GM18499 (cell line): ENCODE data around the gene KCNQ4.

Experiments used
- ATAC-seq: cut with Tn5 transposase; IDR thresholded peaks from one replicate; pipeline ENCODE4 v1.9.1; 2021; ENCODE audit warnings: moderate number of reproducible peaks; ENCODE audit not compliant: insufficient read depth, unreplicated experiment

KCNQ4 gene

GRCh38 chr1:40774266-40774998, 9.2 kb upstream of the KCNQ4 start:
- no peak for ATAC-seq

GRCh38 chr1:40776236-40777072, 7.1 kb upstream of the KCNQ4 start:
- no peak for ATAC-seq

GRCh38 chr1:40777224-40777970, 6.2 kb upstream of the KCNQ4 start:
- no peak for ATAC-seq

GRCh38 chr1:40780678-40781607, 2.6 kb upstream of the KCNQ4 start:
- ATAC-seq: no peak

- ATAC-seq: no peak
Measured at GRCh38 chr1:40781608-40781971, 2.0 kb upstream of the KCNQ4 start.

- no peak for ATAC-seq
Measured at GRCh38 chr1:40782371-40782956, 1.1 kb upstream of the KCNQ4 start.

GRCh38 chr1:40784141-40784770, 669 bp downstream of the KCNQ4 start:
- ATAC-seq: no peak

- no peak for ATAC-seq
Measured at GRCh38 chr1:40784771-40785151, 1.2 kb downstream of the KCNQ4 start.

GRCh38 chr1:40785446-40785845, 1.9 kb downstream of the KCNQ4 start:
- no peak for ATAC-seq

- no peak for ATAC-seq
Measured at GRCh38 chr1:40786171-40786994, 2.8 kb downstream of the KCNQ4 start.

GRCh38 chr1:40786995-40787705, 3.6 kb downstream of the KCNQ4 start:
- no peak for ATAC-seq

- ATAC-seq: no peak
Measured at GRCh38 chr1:40787737-40788560, 4.4 kb downstream of the KCNQ4 start.

GRCh38 chr1:40788561-40789341, 5.2 kb downstream of the KCNQ4 start:
- ATAC-seq: no peak

GRCh38 chr1:40789342-40789598, 5.7 kb downstream of the KCNQ4 start:
- ATAC-seq: no peak

- ATAC-seq: no peak
Measured at GRCh38 chr1:40789661-40790430, 6.3 kb downstream of the KCNQ4 start.

GRCh38 chr1:40792036-40792435, 8.4 kb downstream of the KCNQ4 start:
- ATAC-seq: no peak
